Measurements from ENCODE around the gene KIF26A. TPM values are rescaled to one million over a fixed set of nuclear protein-coding genes. Genes with fewer than 3 reads are reported as not detected.

KIF26A gene
- total RNA-seq, 1 donor from 2014 or later, result 0.26 TPM

- no peak for DNase-seq (ENCODE audit: low read depth)
- H3K36me3 ChIP-seq (ENCODE audit: control insufficient read depth, insufficient read depth, low read length), result no peaks in the 10 kb centered on the region
- H3K27me3 ChIP-seq (ENCODE audit: control insufficient read depth, insufficient read depth, low read length), result no peaks in the 10 kb centered on the region
- FAIRE-seq, result no peak
- H3K4me3 ChIP-seq (ENCODE audit: low read depth, low read length), result peak overlapping the region; percentile 85
- TF ChIP-seq, protein P1, sequence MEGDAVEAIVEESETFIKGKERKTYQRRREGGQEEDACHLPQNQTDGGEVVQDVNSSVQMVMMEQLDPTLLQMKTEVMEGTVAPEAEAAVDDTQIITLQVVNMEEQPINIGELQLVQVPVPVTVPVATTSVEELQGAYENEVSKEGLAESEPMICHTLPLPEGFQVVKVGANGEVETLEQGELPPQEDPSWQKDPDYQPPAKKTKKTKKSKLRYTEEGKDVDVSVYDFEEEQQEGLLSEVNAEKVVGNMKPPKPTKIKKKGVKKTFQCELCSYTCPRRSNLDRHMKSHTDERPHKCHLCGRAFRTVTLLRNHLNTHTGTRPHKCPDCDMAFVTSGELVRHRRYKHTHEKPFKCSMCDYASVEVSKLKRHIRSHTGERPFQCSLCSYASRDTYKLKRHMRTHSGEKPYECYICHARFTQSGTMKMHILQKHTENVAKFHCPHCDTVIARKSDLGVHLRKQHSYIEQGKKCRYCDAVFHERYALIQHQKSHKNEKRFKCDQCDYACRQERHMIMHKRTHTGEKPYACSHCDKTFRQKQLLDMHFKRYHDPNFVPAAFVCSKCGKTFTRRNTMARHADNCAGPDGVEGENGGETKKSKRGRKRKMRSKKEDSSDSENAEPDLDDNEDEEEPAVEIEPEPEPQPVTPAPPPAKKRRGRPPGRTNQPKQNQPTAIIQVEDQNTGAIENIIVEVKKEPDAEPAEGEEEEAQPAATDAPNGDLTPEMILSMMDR (IDR thresholded peaks at IDR 0.05; ENCODE audit: insufficient read depth, low read length, severe bottlenecking), result no peak
Observed at GRCh38 chr14:104118006-104118844, 20.2 kb upstream of the KIF26A start.

DNA sequence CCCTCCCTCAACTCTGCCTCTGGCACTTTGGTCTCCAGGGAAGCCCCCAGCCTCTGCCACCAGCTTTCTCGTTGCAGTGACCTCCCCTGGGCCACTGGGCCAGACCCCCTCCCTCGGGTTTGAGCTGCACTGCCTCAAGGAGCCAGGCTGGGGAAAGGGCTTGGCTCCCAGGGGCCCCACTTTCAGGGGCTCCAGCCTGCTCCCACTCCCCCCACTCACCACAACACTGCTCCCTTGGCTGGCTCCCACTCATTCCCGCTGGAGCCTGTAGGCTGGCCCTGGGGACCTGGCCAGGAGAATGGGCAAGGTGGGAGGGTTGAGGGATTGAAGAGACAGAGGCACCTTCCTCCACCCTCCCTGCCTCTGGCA is 19.3 kb upstream of the KIF26A start:
- Histone ChIP-seq H3K27me3 (ENCODE audit: control insufficient read depth, insufficient read depth, low read length) (no peaks in the 10 kb centered on the region), H3K36me3 (ENCODE audit: control insufficient read depth, insufficient read depth, low read length) (no peaks in the 10 kb centered on the region), H3K4me3 (ENCODE audit: low read depth, low read length) (peak overlapping the region; percentile 85)
- FAIRE-seq, result no peak
- TF ChIP-seq, protein P1 (IDR thresholded peaks at IDR 0.05; ENCODE audit: insufficient read depth, low read length, severe bottlenecking), result no peak
- no peak for DNase-seq (ENCODE audit: low read depth)

- peak overlapping the region; percentile 85 for H3K4me3 ChIP-seq (ENCODE audit: low read depth, low read length)
- FAIRE-seq, result no peak
Observed at GRCh38 chr14:104119488-104120251, 18.7 kb upstream of the KIF26A start.

DNA sequence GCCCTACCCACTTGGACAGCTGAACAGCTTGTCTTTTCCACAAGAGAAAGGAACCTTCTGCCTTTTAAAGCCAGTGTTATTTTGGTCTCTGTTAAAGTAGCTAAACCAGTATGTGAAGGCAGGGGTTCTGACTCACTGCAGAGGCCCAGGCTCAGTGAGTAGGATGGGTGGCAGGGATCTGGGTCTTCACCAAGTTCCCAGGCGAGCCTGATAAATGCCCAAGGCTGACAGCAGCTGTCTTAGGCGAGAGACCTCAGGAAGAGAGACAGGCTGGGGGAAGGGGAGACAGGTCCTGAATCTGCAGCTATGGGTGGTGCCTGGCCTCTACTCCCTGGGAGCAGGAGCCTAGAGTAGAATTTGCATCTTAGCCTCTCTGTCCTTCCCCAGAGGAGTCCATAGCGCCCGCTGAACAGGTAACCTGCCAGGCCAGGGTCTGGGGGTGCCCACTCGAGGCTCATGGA is 18.1 kb upstream of the KIF26A start:
- no peaks in the 10 kb centered on the region for H3K36me3 ChIP-seq (ENCODE audit: control insufficient read depth, insufficient read depth, low read length)
- H3K4me3 ChIP-seq (ENCODE audit: low read depth, low read length), result no peak overlapping the region
- peak; percentile 50 for DNase-seq (ENCODE audit: low read depth)
- TF ChIP-seq, protein P1 (IDR thresholded peaks at IDR 0.05; ENCODE audit: insufficient read depth, low read length, severe bottlenecking), result no peak
- FAIRE-seq, result peak; percentile 99
- no peaks in the 10 kb centered on the region for H3K27me3 ChIP-seq (ENCODE audit: control insufficient read depth, insufficient read depth, low read length)

More at GRCh38 chr14:104119488-104120251, 18.7 kb upstream of the KIF26A start:
- TF ChIP-seq, protein P1 (IDR thresholded peaks at IDR 0.05; ENCODE audit: insufficient read depth, low read length, severe bottlenecking), result no peak
- H3K27me3 ChIP-seq (ENCODE audit: control insufficient read depth, insufficient read depth, low read length), result no peaks in the 10 kb centered on the region
- no peaks in the 10 kb centered on the region for H3K36me3 ChIP-seq (ENCODE audit: control insufficient read depth, insufficient read depth, low read length)
- peak; percentile 18 for DNase-seq (ENCODE audit: low read depth)

- H3K27me3 ChIP-seq (ENCODE audit: control insufficient read depth, insufficient read depth, low read length), result no peaks in the 10 kb centered on the region
- no peak overlapping the region for H3K4me3 ChIP-seq (ENCODE audit: low read depth, low read length)
- no peaks in the 10 kb centered on the region for H3K36me3 ChIP-seq (ENCODE audit: control insufficient read depth, insufficient read depth, low read length)
- TF ChIP-seq, protein P1 (IDR thresholded peaks at IDR 0.05; ENCODE audit: insufficient read depth, low read length, severe bottlenecking), result no peak
- no peak for DNase-seq (ENCODE audit: low read depth)
- no peak for FAIRE-seq
Observed at GRCh38 chr14:104121142-104121541, 17.2 kb upstream of the KIF26A start.

Data from bronchial epithelial cell (primary cell).